ENCODE measurements around the gene SORCS2.

DNA sequence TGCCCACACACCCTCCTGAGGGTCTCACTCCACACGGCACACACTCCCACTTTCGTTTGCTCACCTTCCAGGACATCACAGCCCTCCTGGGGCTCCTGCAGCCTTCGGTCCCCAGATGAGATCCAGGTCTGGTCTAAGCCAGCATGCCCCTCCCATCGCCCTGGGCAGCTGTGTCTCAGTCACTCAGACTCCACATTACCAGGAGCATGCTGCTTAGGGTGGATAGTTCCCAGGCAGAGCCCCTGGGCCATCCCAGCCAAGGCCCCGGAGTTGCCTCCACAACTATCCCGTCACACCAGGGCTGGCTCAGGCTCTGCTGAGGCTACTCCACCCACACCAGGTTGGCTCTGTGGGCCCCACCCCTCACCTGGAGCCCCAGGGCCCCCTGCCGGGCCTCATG lies 292.8 kb downstream of the SORCS2 start:
- TF ChIP-seq EZH2 (IDR thresholded peaks at IDR 0.05; ENCODE audit: low read length, unreplicated experiment) (no peak), EZH2phosphoT487 (IDR thresholded peaks at IDR 0.05; ENCODE audit: borderline replicate concordance, low read length) (no peak)
- TF ChIP-seq, protein P1, sequence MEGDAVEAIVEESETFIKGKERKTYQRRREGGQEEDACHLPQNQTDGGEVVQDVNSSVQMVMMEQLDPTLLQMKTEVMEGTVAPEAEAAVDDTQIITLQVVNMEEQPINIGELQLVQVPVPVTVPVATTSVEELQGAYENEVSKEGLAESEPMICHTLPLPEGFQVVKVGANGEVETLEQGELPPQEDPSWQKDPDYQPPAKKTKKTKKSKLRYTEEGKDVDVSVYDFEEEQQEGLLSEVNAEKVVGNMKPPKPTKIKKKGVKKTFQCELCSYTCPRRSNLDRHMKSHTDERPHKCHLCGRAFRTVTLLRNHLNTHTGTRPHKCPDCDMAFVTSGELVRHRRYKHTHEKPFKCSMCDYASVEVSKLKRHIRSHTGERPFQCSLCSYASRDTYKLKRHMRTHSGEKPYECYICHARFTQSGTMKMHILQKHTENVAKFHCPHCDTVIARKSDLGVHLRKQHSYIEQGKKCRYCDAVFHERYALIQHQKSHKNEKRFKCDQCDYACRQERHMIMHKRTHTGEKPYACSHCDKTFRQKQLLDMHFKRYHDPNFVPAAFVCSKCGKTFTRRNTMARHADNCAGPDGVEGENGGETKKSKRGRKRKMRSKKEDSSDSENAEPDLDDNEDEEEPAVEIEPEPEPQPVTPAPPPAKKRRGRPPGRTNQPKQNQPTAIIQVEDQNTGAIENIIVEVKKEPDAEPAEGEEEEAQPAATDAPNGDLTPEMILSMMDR (conservative IDR thresholded peaks at IDR 0.05; ENCODE audit: low read depth, low read length), result no peak

Measured in PC-3 (cell line).